ENCODE data around the gene MOV10. TPM values are rescaled to one million over a fixed set of nuclear protein-coding genes. Genes with fewer than 3 reads are reported as not detected.

MOV10 gene
- total and polyA plus RNA-seq, 2 of the 13 experiments (the other 11 are each of a cell fraction or from before 2014, with no cell fraction given) = 56.4 to 58.2 TPM

DNA sequence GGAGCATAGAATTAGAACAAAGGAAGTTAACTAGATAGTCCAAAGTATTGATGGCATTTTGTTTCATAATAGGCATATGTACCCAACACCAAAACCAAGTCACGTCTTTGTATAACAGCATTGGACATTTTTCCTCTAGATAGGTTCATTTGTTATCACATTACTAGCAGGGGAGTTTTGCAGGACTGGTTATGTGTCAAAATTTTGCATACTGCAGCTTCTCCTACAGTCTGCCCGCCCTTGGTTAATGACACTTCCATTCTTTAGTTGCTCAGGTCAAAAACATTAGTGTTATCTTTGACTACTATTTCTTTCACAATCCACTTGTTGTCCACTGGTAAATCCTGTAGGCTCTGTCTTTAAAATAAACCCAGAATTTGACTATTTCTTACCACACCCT, 45.9 kb upstream of the MOV10 start:
- BruUV-seq (replicated peaks) = no TSS peak
- WGBS (ENCODE audit: low lambda C conversion rate) = 95% methylated on average over 2 of the region's 2 CpGs
- no peak for DNase-seq (ENCODE audit: low spot score)
- POLR2A ChIA-PET = no interaction called here
- H3K4me1 ChIP-seq (ENCODE audit: insufficient read depth, low read length) = peaks cover 60% of the 10 kb centered on the region
- no peak overlapping the region for H3K9ac ChIP-seq (ENCODE audit: insufficient read depth, low read depth, low read length)
- H3K36me3 ChIP-seq (replicated peaks in 1 of 2; ENCODE audit: control insufficient read depth in 1 of 2, insufficient read depth in 2 of 2, low read length in 2 of 2) = peaks cover 0 to 22% of the 10 kb centered on the region in 2 experiments
- H3K4me3 ChIP-seq (replicated peaks in 1 of 3; ENCODE audit: insufficient read depth in 1 of 3, low read depth in 2 of 3, low read length in 3 of 3) = no peak overlapping the region
- in situ Hi-C loops (cut with HindIII; ENCODE audit: extremely low pct_ligation_motif_present, low pct_unique_long_range_greater_than_20kb) (no loop called here), intact Hi-C loops (cut with micrococcal nuclease; ENCODE audit: unreplicated experiment) (no loop called here)
- H4K20me1 ChIP-seq (ENCODE audit: insufficient read depth, low read length) = peaks cover 39% of the 10 kb centered on the region
- H3K27me3 ChIP-seq (ENCODE audit: control insufficient read depth in 1 of 2, insufficient read depth in 2 of 2, low read length in 2 of 2) = no peaks in the 10 kb centered on the region
- no peak overlapping the region for H3K27ac ChIP-seq (ENCODE audit: extremely low read length, insufficient read depth, low read length)
- no peak for ATAC-seq
- FAIRE-seq = no peak
- no peaks in the 10 kb centered on the region for H3K9me3 ChIP-seq (ENCODE audit: low read length)
- CTCF ChIA-PET (ENCODE audit: low intra/inter-chr PET ratio, low total read pairs) = no interaction called here
- H3K4me2 ChIP-seq (ENCODE audit: low read depth, low read length) = no peak overlapping the region
- peaks cover 90% of the 10 kb centered on the region for H3K79me2 ChIP-seq (ENCODE audit: insufficient read depth, low read length)
- H2AFZ ChIP-seq (ENCODE audit: low read length) = no peak overlapping the region
- TF ChIP-seq ZNF567 (CRISPR knock-in tag; IDR thresholded peaks at IDR 0.05; ENCODE audit: borderline replicate concordance) (no peak), ZNF776 (CRISPR knock-in tag; IDR thresholded peaks at IDR 0.05) (no peak), SATB2 (CRISPR knock-in tag; IDR thresholded peaks at IDR 0.05) (no peak), ZC3H13 (CRISPR knock-in tag; IDR thresholded peaks at IDR 0.05) (no peak), ZNF746 (CRISPR knock-in tag; IDR thresholded peaks at IDR 0.05) (no peak), GATAD1 (CRISPR knock-in tag; IDR thresholded peaks at IDR 0.05) (no peak), RXRB (CRISPR knock-in tag; IDR thresholded peaks at IDR 0.05; ENCODE audit: borderline replicate concordance) (no peak), NFKB2 (CRISPR knock-in tag; IDR thresholded peaks at IDR 0.05; ENCODE audit: borderline replicate concordance) (no peak), ZMAT3 (CRISPR knock-in tag; conservative IDR thresholded peaks at IDR 0.05) (no peak), HNF4A (CRISPR knock-in tag; IDR thresholded peaks at IDR 0.05) (no peak), PRPF4 (IDR thresholded peaks at IDR 0.05; ENCODE audit: low read depth, low read length, poor library complexity, severe bottlenecking) (no peak), NFKBIZ (CRISPR knock-in tag; IDR thresholded peaks at IDR 0.05) (no peak), ETV5 (CRISPR knock-in tag; IDR thresholded peaks at IDR 0.05; ENCODE audit: borderline replicate concordance) (no peak), TRIM24 (CRISPR knock-in tag; IDR thresholded peaks at IDR 0.05) (no peak), ZSCAN22 (CRISPR knock-in tag; IDR thresholded peaks at IDR 0.05) (no peak)
- TF ChIP-seq, protein P1, sequence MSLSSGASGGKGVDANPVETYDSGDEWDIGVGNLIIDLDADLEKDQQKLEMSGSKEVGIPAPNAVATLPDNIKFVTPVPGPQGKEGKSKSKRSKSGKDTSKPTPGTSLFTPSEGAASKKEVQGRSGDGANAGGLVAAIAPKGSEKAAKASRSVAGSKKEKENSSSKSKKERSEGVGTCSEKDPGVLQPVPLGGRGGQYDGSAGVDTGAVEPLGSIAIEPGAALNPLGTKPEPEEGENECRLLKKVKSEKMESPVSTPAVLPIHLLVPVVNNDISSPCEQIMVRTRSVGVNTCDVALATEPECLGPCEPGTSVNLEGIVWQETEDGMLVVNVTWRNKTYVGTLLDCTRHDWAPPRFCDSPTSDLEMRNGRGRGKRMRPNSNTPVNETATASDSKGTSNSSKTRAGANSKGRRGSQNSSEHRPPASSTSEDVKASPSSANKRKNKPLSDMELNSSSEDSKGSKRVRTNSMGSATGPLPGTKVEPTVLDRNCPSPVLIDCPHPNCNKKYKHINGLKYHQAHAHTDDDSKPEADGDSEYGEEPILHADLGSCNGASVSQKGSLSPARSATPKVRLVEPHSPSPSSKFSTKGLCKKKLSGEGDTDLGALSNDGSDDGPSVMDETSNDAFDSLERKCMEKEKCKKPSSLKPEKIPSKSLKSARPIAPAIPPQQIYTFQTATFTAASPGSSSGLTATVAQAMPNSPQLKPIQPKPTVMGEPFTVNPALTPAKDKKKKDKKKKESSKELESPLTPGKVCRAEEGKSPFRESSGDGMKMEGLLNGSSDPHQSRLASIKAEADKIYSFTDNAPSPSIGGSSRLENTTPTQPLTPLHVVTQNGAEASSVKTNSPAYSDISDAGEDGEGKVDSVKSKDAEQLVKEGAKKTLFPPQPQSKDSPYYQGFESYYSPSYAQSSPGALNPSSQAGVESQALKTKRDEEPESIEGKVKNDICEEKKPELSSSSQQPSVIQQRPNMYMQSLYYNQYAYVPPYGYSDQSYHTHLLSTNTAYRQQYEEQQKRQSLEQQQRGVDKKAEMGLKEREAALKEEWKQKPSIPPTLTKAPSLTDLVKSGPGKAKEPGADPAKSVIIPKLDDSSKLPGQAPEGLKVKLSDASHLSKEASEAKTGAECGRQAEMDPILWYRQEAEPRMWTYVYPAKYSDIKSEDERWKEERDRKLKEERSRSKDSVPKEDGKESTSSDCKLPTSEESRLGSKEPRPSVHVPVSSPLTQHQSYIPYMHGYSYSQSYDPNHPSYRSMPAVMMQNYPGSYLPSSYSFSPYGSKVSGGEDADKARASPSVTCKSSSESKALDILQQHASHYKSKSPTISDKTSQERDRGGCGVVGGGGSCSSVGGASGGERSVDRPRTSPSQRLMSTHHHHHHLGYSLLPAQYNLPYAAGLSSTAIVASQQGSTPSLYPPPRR (CRISPR knock-in tag; IDR thresholded peaks at IDR 0.05; ENCODE audit: borderline replicate concordance) = no peak
- TF ChIP-seq, protein P2, sequence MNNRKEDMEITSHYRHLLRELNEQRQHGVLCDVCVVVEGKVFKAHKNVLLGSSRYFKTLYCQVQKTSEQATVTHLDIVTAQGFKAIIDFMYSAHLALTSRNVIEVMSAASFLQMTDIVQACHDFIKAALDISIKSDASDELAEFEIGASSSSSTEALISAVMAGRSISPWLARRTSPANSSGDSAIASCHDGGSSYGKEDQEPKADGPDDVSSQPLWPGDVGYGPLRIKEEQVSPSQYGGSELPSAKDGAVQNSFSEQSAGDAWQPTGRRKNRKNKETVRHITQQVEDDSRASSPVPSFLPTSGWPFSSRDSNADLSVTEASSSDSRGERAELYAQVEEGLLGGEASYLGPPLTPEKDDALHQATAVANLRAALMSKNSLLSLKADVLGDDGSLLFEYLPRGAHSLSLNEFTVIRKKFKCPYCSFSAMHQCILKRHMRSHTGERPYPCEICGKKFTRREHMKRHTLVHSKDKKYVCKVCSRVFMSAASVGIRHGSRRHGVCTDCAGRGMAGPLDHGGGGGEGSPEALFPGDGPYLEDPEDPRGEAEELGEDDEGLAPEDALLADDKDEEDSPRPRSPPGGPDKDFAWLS (CRISPR knock-in tag; IDR thresholded peaks at IDR 0.05; ENCODE audit: borderline replicate concordance) = no peak
- TF ChIP-seq, protein P3, sequence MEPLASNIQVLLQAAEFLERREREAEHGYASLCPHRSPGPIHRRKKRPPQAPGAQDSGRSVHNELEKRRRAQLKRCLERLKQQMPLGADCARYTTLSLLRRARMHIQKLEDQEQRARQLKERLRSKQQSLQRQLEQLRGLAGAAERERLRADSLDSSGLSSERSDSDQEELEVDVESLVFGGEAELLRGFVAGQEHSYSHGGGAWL (CRISPR knock-in tag; IDR thresholded peaks at IDR 0.05) = no peak
